Effector CD8-positive, alpha-beta T cell (primary cell): ENCODE results near the gene SLC26A1.

ENCODE experiments used
- DNase-seq: peaks from one replicate; lab custom pipeline; 2025; lab: John Stamatoyannopoulos, UW

SLC26A1 gene

DNA sequence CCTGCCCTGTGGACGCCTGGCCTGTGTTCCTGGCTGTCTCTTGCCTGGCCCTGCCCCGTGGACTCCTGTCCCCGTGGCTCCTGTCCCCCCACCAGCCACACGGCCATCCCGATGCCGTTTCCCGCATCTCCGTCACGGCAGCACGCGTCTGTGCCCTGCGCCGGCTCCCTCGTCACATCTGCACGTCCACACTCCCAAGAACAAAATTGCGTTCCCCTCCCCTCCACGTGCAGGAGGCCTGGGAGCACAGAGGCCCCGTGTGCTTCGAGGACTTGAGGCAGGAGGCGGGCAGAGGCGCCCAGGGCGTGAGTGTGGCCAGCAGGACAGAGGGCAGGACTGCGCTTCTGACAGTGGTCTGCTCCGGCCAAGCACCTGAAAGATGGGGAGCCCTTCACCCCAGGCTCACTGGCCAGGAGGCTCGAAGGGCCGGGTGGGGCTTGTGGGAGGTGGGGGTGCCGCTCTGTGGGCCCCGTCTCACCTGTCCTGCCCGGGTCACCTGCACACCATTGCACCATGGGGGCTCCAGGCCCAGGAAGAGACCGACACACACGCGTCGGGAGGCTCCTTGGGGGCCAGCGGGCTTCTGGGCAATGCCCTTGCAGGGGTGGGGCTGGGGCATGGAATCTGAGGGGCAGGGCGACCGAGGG, 35.5 kb upstream of the SLC26A1 start:
- no peak for DNase-seq

DNA sequence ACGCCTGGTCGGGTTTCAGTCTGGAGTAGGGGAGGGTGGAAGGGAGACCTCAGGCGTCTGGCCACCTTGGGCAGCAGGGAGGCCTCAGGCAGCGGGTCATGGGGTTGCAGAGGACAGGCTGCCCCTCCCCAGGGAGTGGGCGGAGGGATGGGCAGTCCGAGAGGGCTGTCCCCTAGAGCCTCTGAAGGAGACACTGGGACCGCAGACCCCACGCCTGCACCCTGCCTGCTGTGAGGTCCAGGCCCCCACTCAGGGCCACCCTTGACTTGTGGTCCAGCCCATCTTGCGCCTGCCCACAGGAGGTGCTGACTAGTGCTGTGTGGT, 34.7 kb upstream of the SLC26A1 start:
- no peak for DNase-seq

DNA sequence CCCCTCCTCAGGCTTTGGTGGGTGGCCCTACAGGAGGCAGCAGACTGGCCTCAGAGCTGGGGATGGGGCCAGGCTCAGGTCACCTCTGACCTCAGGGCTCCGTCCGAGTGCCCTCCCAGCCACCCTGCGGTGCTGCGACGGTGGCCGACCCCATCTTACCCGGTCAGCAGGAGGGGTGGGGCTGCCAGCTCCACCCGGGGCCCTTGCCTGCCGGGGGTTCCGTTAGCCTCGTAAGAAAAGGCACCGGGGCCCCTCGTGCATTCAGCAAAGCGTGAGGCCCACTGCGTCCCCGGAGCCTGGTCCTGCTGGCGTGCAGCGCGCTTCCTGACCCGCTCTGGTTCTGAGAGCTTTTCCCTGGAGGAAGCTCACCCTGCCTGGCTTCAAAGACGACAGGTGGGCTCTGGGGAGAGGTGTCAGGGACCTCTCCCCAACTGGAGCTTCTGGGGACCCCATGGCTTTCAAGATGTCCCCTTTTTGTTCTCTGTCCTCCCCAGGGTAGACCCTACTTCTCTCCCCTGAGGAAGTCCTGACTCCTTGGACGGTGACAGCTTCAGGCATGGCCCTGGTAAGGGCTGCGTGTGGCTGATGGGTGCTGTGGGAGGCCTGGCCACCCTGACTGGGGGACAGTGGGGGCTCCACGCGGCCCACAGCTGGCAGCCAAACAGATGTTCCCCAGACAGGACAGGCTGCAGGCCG, 34.2 kb upstream of the SLC26A1 start:
- DNase-seq: no peak

DNA sequence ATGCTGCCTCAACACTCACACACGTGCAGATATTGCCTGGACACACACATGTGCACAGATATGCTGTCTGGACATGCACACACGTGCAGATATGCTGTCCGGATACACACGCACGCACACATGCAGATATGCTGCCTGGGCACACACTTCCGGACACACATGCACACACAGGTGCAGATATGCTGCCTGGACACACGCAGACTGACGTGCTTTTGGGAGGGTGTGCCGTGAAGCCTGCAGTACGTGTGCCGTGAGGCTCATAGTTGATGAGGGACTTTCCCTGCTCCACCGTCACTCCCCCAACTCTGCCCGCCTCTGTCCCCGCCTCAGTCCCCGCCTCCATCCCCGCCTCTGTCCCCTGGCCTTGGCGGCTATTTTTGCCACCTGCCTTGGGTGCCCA, 32.9 kb upstream of the SLC26A1 start:
- no peak for DNase-seq

DNA sequence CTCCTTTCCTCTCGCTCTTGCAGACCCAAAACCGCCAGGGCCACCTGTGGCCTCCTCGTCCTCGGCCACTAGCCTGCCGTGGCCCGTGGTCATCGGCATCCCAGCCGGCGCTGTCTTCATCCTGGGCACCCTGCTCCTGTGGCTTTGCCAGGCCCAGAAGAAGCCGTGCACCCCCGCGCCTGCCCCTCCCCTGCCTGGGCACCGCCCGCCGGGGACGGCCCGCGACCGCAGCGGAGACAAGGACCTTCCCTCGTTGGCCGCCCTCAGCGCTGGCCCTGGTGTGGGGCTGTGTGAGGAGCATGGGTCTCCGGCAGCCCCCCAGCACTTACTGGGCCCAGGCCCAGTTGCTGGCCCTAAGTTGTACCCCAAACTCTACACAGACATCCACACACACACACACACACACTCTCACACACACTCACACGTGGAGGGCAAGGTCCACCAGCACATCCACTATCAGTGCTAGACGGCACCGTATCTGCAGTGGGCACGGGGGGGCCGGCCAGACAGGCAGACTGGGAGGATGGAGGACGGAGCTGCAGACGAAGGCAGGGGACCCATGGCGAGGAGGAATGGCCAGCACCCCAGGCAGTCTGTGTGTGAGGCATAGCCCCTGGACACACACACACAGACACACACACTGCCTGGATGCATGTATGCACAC, 31.8 kb upstream of the SLC26A1 start:
- no peak for DNase-seq

DNA sequence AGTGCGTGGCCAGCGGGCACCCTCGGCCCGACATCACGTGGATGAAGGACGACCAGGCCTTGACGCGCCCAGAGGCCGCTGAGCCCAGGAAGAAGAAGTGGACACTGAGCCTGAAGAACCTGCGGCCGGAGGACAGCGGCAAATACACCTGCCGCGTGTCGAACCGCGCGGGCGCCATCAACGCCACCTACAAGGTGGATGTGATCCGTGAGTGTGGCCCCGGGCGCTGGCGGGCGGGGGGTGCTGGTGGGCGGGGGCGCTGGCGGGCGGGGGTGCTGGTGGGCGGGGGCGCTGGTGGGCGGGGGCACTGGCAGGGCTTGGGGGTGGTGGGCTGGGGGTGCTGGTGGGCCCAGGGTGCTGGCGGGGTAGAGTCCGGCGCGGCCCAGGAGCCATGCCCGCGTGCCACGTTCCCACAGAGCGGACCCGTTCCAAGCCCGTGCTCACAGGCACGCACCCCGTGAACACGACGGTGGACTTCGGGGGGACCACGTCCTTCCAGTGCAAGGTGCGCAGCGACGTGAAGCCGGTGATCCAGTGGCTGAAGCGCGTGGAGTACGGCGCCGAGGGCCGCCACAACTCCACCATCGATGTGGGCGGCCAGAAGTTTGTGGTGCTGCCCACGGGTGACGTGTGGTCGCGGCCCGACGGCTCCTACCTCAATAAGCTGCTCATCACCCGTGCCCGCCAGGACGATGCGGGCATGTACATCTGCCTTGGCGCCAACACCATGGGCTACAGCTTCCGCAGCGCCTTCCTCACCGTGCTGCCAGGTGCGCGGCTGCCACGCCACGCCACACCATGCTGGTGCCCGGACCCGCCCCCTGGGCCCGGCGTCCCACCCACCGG, 30.9 kb upstream of the SLC26A1 start:
- no peak for DNase-seq

DNA sequence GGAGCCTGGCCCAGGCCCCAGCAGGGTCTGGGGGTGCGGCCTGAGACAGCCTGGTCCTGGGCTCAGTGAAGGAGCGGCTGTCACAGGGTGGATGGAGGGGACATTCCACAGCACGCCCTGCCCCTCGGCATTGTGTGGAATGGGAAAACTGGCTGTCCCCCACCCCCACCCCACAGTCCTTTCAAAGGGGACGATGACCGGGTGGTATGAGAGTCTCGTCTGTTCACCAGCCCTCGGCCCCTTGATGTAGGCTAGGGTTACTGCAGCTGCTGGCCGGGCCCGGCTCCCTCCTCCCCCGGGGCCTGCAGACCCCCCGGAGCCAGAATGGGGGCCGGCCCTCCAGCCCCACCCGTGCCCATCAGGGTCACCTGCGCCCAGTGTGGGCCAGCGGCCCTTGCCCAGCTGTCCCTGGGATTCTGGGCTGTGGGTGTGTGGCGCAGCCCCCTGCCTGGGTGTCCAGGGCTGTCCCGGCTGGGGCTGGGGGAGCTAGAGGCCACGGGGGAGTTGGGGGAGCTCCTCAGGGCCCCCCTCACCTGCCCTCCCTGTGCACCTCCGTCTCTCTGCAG, 30.0 kb upstream of the SLC26A1 start:
- DNase-seq: no peak

DNA sequence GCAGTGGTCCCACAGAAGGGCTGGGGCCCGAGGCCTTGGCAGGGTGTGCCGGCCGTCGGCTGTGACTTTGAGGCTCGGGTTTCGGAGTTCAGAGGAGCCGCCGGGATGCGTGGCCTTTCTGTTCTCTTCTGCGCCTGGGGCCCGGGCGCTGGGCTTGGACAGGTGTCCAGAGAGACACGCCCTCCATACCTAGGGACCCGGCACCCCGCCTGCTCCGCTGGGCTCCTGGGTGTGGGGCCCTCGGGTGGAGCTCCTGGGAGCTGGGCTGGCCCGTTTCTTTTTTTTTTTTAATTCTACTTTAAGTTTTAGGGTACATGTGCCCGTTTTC, 29.5 kb upstream of the SLC26A1 start:
- DNase-seq: no peak

DNA sequence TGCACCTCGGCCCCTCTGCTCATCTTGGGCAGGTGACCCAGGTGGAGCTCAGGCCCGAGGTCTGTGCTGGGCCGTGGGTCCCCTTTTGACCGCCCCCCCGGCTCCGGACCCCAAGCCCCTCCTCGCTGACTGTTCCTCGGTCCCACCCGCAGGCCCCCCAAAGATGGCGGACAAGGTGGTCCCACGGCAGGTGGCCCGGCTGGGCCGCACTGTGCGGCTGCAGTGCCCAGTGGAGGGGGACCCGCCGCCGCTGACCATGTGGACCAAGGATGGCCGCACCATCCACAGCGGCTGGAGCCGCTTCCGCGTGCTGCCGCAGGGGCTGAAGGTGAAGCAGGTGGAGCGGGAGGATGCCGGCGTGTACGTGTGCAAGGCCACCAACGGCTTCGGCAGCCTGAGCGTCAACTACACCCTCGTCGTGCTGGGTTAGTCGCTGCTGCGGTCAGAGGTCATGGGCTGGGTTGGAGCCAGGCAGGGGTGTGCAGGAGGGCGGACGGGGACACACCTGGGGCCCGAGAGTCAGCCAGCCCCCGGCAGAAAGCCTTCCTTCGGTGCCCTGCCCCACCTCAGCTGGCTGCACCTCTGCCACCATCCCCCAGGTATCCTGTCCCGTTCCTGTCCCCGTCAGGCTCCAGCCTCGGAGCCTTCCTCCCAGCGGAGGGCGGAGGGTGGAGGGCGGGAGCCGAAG, 29.0 kb upstream of the SLC26A1 start:
- DNase-seq: no peak

DNA sequence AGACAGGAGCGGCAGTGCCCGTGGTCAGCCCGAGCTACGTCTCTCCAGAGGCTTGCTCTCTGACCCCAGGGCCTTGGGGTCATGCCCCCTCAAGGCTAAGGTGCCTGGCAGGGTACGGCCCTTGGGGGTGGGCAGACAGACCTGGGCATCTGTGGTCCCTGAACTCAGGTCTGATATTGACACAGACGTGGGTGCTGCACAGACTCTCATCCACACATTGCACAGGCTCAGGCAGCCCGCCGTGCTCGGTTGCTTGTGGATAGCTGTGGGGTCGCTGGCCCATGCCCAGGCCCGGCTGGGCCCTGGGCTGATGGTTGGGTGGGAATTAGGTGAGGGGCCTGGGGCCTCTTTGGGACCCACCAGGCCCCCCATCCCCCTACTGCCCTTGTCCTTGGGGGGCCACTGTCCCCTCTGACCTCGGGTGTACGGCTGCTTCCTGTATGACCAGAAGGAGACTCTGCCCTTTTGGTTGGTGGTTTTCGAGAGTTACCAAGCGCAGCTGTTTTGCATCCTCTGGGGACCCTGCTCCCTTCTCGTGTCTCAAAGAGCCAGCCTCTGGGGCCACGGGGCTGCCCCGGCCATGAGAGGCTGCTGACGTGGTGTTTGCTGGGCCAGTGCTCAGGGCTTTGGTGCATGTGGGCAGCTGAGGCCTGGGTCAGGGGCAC, 28.3 kb upstream of the SLC26A1 start:
- DNase-seq: no peak

DNA sequence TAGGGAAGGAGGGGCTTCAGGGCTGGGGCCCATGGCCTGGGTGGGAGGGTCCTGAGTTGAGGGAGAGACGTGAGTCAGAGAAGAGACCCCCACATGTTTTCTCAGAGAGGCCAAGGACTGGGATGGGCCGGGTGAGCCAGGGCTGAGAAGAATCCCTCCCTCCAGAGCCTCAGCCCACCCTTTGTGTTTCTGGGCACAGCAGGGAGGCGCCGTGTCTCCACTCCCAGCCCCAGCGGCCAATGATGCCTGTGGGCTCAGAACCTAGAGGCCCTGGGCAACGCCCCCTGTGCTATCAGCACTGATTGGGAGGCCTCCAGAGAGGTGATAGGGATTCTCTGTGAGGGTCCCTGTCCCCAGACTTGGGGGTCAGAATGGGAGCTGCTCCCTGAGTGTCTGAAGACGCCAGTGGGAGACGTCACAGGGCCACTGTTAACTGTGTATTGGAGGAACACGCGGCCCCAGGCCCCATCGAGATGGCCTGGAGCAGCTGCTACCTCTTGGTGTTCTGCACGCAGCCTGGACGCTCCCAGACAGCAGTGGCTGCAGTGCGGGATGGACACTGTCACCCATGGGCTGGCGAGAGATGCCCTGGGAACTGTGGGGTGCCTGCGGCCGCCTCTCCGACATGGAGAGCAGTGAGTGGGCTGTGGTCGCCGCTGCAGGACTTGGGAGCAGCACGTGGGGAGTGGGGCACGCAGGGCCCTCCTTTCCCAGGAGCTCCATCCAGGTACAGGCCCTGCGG, 26.7 kb upstream of the SLC26A1 start:
- DNase-seq: no peak

DNA sequence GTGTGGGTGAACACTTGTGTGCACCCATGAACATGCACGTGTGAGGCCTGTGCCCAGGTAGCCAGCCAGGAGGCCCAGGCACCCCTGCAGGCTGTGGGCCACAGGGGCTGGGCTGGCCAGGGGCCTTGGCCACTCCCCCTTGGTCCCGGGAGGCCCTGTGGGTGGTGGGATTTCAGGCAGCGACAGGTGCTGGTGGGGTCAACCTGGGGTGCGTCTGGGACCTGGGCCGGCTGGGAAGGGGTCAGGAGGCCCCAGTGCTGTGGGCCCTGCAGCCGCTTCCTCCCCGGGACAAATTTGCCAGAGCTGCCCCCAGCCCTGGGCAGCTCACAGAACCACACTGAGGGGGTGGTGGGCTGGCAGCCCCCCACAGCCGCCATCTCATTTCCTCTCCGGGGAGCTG, 26.1 kb upstream of the SLC26A1 start:
- no peak for DNase-seq

DNA sequence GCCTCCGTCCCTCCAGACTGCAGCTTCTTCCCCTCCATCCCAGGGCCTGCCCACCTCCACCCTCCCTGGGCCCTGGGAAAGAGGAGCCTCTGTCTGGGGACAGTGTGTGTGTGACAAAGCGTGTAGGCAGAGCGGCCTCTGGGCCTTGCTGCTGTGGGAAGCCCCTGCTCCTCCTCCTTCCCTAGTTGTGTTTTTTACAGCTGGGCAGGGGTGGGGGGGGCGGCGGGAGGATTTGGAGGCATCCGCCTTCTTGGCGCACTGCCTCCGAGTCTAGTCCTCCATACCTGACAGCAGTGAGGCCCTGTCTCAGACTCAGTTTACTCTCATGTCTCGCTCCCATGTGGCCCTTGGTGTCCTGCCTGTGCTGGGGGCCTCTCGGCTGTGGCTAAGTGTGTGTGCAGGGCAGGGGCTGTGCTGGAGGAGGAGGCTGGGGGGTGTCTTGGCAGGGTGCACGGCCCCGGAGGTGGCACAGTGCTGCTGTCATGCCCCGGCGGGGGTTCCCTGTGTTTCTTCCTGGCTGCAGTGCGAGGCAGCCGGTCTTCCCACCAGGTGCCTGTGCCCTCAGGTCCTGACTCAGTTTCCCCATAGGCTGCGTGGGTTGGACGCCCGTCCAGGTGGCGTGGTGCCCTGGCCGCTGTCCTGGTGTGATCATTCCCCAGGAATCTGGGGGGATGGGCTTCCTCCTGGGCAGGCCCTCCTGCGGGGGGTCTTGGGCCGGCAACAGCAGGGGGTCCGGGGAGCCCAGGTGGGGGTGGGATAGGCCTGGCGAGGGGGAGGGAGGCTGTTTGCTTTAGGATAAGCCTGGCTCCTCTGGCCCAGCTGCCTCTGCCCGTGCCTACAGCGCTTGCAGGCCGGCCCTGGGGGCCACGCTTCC, 25.2 kb upstream of the SLC26A1 start:
- no peak for DNase-seq

DNA sequence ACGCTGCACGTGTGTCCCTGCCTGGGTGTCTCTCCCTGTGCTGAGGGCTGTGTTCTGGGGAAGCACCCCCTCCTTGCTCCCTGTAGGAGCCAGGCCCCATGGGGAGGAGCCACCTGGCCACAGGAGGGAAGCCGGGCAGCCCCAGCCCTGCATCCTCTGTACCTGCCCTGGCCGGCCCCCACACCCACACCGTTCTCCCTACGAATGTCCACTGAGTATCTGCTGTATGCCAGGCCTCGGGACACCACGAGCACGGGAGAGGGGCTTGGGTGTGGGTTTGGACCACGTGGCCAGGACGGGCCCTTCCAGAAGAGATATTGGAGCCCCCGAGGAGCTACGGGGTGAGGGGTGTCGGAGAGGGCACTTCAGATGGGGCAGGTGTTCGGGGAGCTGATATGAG, 24.5 kb upstream of the SLC26A1 start:
- DNase-seq: no peak

DNA sequence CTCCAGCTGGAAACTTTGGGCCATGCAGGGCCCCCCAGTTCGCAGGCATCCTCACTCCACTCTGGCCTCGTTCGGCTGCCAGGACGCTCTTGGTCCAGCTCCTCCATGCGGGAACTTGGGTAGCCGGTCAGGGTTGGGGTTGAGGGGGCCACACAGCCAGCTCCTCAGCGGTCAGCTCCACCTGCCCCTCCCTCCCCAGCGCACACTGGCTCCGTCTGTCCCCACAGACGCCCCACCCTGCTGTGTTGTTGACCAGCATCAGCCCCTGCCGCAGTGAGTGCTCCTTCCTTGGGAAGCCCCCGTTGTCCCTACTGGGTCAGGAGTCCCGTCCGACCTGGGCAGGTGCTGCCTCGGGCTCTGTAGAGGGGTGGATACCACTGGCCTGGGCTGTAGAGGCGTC, 24.0 kb upstream of the SLC26A1 start:
- DNase-seq: no peak

DNA sequence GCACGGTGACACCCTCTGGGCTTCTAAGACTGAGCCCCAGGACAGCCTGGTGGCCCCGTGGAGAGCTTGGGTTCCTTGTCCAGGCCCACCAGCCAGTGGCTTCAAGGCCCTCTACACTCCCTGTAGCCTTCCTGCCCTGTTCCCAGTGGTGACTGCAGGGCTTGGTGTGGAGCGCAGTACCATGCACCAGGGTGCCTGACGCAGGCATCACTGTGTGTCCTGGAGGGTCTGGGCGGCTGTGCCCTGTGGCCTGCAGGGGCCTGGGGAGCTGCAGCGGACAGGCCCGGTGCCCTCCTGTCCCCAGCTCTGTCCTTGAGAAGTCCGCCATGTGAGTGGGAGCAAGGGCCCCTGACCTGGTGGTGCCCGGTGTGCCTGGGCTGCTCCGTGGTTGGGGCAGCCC, 22.5 kb upstream of the SLC26A1 start:
- no peak for DNase-seq

DNA sequence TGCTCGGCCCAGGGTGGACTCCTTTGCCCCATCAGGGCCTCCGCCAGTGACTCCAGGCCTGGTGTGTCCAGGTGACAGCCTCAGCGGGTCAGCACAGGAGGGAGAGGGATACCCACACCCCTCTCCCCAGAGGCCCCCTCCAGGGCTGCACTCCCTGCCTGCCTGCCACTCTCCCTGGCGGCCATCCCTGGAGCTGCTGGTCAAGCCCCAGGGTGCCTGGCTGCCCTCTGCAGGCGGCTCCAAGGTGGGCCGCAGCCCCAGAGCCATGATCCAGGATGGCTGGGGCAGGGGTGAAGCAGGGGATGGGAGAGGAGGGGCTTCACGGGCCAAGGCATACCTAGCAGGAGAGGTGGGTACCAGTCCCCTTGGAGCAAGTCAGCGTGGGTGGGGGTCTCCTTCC, 22.0 kb upstream of the SLC26A1 start:
- DNase-seq: no peak

DNA sequence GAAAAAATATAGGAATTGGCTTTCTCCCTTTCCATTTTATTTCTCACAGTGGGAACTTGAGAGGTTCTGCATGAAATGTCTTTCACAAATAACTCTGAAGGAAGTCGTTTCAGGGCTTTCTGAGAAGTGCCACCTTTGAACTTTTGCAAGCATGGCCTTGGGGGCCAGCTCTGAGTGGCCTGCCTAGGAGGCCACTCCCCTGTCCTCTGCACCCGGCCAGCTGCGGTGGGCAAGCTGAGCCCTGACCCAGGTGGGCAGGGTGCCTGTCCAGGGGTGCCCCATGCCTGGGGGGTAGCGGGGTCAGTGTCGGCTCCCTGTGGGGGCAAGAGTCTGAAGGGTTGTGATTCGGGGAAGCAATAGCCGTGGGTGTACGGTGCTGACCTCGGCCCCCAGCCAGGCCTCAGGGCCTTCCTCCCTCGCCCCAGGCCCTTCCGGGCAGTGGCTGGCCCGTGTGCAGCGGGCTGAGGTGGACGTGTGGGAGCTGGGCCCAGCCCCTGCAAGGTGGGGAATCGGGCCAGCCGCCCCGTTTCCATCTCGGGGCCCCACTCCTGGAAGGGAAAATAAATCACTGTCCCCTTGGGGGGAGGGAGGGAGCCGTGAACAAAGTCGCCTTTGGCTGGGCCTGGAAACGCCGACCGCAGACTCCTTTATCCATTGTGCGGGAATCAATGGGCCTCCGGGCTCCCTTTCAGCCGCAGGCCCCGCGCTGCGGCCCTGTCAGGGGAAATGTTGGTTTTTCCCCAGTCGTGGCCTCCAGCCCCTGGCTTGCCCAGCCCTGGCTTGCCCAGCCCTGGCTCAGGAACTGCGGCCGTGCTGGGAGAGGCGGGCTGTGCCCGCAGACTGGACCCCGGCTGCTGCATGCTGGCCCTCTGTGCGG, 21.3 kb upstream of the SLC26A1 start:
- DNase-seq: no peak
